Panc1 (cell line): ENCODE measurements around the gene ZNF775.

Source experiments
- CTCF ChIP-seq: fragments of 450-650 bp; IDR thresholded peaks from 2 replicates; pipeline ENCODE4 v1.5.1; 2017; ENCODE audit warnings: mild to moderate bottlenecking
- TCF7L2 ChIP-seq: IDR thresholded peaks from 2 replicates; pipeline ENCODE4 v1.6.1; 2011; ENCODE audit warnings: mild to moderate bottlenecking, low read depth, low read length, inconsistent platforms

- TF ChIP-seq TCF7L2 (no peak), CTCF (no peak)
These were observed 36.3 kb downstream of the ZNF775 start for GRCh38 chr7:150415161-150416153.
